ENCODE data around the gene GRHL1. TPM values are rescaled to one million over a fixed set of nuclear protein-coding genes. Genes with fewer than 3 reads are reported as not detected.

Gene GRHL1
- total and polyA plus RNA-seq, 2 of the 8 experiments (the other 6 are each of a cell fraction or from before 2014, with no cell fraction given) = 1.3 to 3.6 TPM

- Histone ChIP-seq H3K18ac (ENCODE audit: extremely low read depth, low read length) (no peak overlapping the region), H3K14ac (ENCODE audit: insufficient read length) (no peak overlapping the region), H3K23ac (ENCODE audit: insufficient read length) (no peak overlapping the region), H3K27me3 (replicated peaks in 1 of 4; ENCODE audit: control insufficient read depth in 3 of 4, extremely low read depth in 1 of 4, insufficient read depth in 3 of 4, low read length in 3 of 4) (no peaks in the 10 kb centered on the region), H3K27ac (ENCODE audit: low read depth, low read length) (no peak overlapping the region), H2BK20ac (ENCODE audit: low read length) (no peak overlapping the region), H2AK5ac (ENCODE audit: low read depth, low read length) (no peak overlapping the region), H4K91ac (replicated peaks; ENCODE audit: insufficient read length, low read length) (no peak overlapping the region), H4K5ac (ENCODE audit: insufficient read length, low read depth, low read length) (no peak overlapping the region), H4K8ac (ENCODE audit: extremely low read depth, insufficient read depth, low read length) (peak overlapping the region; percentile 51; the same call in 1 of the 2 replicates), H3K9ac (replicated peaks in 1 of 4; ENCODE audit: extremely low read depth in 1 of 4, low read depth in 3 of 4, low read length in 3 of 4) (no peak overlapping the region), H2BK15ac (ENCODE audit: low read length) (no peak overlapping the region), H2BK12ac (ENCODE audit: low read depth, low read length) (no peak overlapping the region), H3K36me3 (ENCODE audit: control insufficient read depth in 2 of 4, insufficient read depth in 4 of 4, low read length in 3 of 4) (no peaks in the 10 kb centered on the region), H2BK5ac (ENCODE audit: low read depth, low read length) (no peak overlapping the region), H3K79me1 (ENCODE audit: low read depth, low read length) (no peaks in the 10 kb centered on the region), H3K56ac (replicated peaks; ENCODE audit: insufficient read length, low read depth, low read length) (no peak overlapping the region), H2BK120ac (replicated peaks; ENCODE audit: low read depth, low read length) (no peak overlapping the region), H3K4me1 (replicated peaks in 1 of 4; ENCODE audit: control insufficient read depth in 3 of 4, insufficient read depth in 4 of 4, low read length in 3 of 4) (no peaks in the 10 kb centered on the region), H3K4me2 (ENCODE audit: insufficient read depth in 1 of 2, low read depth in 2 of 2, low read length in 2 of 2) (no peak overlapping the region), H4K20me1 (replicated peaks in 1 of 2; ENCODE audit: control insufficient read depth in 1 of 2, insufficient read depth in 2 of 2, low read length in 2 of 2) (no peaks in the 10 kb centered on the region), H3K23me2 (ENCODE audit: low read depth, low read length) (no peaks in the 10 kb centered on the region), H3K4ac (replicated peaks; ENCODE audit: insufficient read length, low read depth, low read length) (no peak overlapping the region), H3K79me2 (ENCODE audit: control insufficient read depth in 1 of 2, insufficient read depth in 2 of 2, low read length in 2 of 2) (no peaks in the 10 kb centered on the region), H3K4me3 (ENCODE audit: extremely low read depth in 1 of 4, insufficient read depth in 2 of 4, low read depth in 3 of 4, low read length in 4 of 4) (no peak overlapping the region), H3K9me3 (ENCODE audit: insufficient read depth in 2 of 2, low read depth in 1 of 2, low read length in 1 of 2) (no peaks in the 10 kb centered on the region), H2AFZ (ENCODE audit: low read length) (no peak overlapping the region)
- ChIA-PET CTCF (ENCODE audit: partially characterized antibody) (interaction anchor here (0.7 to 3.5 kb wide), 10 partner anchors 11 to 245 kb away, joined by 3 to 33 read pairs (median 4); partner anchors contain the start of gene TAF1B), POLR2A (ENCODE audit: partially characterized antibody) (no interaction called here)
- no peak for TF ChIP-seq TAF7 (optimal IDR thresholded peaks at IDR 0.05; ENCODE audit: borderline replicate concordance, low read depth, low read length)
- no peak for TF ChIP-seq POU5F1 (IDR thresholded peaks at IDR 0.05; ENCODE audit: low read depth, low read length)
- no peak for TF ChIP-seq EZH2 (IDR thresholded peaks at IDR 0.05; ENCODE audit: low read depth, low read length, severe bottlenecking)
- whole genome bisulfite sequencing, 2 experiments (ENCODE audit: extremely low coverage in 1 of 2, insufficient coverage in 1 of 2, insufficient read length in 1 of 2, insufficient replicate concordance in 2 of 2, low coverage in 1 of 2, low lambda C conversion rate in 2 of 2, missing lambda C conversion rate in 1 of 2) = 90% methylated on average over 16 of the region's 16 CpGs; no CpG with 5 or more reads in 1 of the 2 experiments
- DNase-seq (ENCODE audit: low read depth in 1 of 2, low spot score in 2 of 2) (no peak), FAIRE-seq (no peak)
These were observed 70.5 kb downstream of the GRHL1 start for GRCh38 chr2:10022041-10022421.

All from H1 (cell line).